Measurements from ENCODE around the gene TCF25.

The TCF25 gene

GRCh38 chr16:89917773-89918452 is 44.5 kb downstream of the TCF25 start:
- TF ChIP-seq, protein P1, sequence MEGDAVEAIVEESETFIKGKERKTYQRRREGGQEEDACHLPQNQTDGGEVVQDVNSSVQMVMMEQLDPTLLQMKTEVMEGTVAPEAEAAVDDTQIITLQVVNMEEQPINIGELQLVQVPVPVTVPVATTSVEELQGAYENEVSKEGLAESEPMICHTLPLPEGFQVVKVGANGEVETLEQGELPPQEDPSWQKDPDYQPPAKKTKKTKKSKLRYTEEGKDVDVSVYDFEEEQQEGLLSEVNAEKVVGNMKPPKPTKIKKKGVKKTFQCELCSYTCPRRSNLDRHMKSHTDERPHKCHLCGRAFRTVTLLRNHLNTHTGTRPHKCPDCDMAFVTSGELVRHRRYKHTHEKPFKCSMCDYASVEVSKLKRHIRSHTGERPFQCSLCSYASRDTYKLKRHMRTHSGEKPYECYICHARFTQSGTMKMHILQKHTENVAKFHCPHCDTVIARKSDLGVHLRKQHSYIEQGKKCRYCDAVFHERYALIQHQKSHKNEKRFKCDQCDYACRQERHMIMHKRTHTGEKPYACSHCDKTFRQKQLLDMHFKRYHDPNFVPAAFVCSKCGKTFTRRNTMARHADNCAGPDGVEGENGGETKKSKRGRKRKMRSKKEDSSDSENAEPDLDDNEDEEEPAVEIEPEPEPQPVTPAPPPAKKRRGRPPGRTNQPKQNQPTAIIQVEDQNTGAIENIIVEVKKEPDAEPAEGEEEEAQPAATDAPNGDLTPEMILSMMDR (IDR thresholded peaks at IDR 0.05; ENCODE audit: low read depth, low read length): no peak
- peak overlapping the region; percentile 51 for H3K4me3 ChIP-seq (ENCODE audit: low read depth, low read length)

DNA sequence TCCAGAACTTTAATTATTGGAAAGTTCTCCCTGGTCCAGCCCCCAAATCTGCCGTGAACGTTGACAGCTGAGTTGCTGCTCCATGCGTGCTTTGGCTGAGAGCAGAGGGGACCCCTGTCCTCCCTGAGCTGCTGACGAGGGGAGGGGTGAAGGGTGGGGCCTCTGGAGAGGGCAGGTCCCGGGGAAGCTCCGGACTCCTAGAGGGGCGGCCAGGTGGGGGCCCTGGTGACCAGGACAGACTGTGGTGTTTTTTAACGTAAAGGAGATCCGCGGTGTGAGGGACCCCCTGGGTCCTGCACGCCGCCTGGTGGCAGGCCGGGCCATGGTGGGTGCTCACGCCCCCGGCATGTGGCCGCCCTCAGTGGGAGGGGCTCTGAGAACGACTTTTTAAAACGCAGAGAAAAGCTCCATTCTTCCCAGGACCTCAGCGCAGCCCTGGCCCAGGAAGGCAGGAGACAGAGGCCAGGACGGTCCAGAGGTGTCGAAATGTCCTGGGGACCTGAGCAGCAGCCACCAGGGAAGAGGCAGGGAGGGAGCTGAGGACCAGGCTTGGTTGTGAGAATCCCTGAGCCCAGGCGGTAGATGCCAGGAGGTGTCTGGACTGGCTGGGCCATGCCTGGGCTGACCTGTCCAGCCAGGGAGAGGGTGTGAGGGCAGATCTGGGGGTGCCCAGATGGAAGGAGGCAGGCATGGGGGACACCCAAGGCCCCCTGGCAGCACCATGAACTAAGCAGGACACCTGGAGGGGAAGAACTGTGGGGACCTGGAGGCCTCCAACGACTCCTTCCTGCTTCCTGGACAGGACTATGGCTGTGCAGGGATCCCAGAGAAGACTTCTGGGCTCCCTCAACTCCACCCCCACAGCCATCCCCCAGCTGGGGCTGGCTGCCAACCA is 45.3 kb downstream of the TCF25 start, which contains the start of gene MC1R:
MC1R (plus strand) TSS at position 410 of the 895 bp plus-strand sequence; CDS start at position 807, 397 bp downstream.
- peak within 1 kb of the TSS; percentile 51 for H3K4me3 ChIP-seq (ENCODE audit: low read depth, low read length)
- TF ChIP-seq, protein P1 (IDR thresholded peaks at IDR 0.05; ENCODE audit: low read depth, low read length): peak; percentile 53

DNA sequence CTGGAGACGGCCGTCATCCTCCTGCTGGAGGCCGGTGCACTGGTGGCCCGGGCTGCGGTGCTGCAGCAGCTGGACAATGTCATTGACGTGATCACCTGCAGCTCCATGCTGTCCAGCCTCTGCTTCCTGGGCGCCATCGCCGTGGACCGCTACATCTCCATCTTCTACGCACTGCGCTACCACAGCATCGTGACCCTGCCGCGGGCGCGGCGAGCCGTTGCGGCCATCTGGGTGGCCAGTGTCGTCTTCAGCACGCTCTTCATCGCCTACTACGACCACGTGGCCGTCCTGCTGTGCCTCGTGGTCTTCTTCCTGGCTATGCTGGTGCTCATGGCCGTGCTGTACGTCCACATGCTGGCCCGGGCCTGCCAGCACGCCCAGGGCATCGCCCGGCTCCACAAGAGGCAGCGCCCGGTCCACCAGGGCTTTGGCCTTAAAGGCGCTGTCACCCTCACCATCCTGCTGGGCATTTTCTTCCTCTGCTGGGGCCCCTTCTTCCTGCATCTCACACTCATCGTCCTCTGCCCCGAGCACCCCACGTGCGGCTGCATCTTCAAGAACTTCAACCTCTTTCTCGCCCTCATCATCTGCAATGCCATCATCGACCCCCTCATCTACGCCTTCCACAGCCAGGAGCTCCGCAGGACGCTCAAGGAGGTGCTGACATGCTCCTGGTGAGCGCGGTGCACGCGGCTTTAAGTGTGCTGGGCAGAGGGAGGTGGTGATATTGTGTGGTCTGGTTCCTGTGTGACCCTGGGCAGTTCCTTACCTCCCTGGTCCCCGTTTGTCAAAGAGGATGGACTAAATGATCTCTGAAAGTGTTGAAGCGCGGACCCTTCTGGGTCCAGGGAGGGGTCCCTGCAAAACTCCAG is 46.4 kb downstream of the TCF25 start:
- no peak overlapping the region for H3K4me3 ChIP-seq (ENCODE audit: low read depth, low read length)
- TF ChIP-seq, protein P1 (IDR thresholded peaks at IDR 0.05; ENCODE audit: low read depth, low read length): no peak

- no peak overlapping the region for H3K4me3 ChIP-seq (ENCODE audit: low read depth, low read length)
- TF ChIP-seq, protein P1 (IDR thresholded peaks at IDR 0.05; ENCODE audit: low read depth, low read length): no peak
These were observed 47.3 kb downstream of the TCF25 start for GRCh38 chr16:89920723-89921122.

GRCh38 chr16:89921131-89921701 is 47.8 kb downstream of the TCF25 start:
- TF ChIP-seq, protein P1 (IDR thresholded peaks at IDR 0.05; ENCODE audit: low read depth, low read length): no peak
- peak overlapping the region; percentile 78 for H3K4me3 ChIP-seq (ENCODE audit: low read depth, low read length)

DNA sequence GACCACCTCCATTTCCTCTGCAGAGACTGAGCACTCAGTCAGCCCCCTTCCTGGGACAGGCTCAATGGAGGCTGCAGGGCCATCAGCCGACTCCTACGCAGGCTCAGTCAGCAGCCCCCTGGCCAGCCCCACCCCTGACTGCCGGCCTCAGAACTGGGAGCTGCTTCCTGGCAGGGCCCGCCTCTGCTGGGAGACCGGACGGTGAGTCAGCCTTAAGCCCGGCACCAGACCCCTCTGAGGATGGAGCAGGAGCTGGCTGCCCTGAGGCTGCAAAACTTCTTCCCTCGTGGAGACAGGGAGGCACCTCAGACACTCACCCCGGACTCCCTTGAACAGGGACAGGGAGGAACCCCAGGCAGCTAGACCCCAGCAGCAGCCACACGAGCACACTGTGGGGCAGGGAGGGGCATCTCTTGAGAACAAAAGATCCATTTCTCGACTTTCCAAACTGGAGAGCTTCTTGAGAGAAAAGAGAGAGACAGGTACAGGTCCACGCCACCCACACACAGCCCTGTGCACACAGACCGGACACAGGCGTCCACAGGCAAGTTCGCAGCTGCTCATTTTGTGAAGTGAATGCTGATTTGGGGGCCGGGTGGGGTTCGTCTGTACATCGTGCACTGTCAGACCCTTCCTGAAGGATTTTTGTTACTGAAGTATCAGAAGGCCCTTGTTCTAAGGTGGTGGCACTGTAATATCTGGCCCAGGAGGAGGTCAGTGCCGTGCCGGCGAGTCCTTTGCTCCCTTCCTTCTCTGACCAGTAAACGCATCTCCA is 48.5 kb downstream of the TCF25 start:
- TF ChIP-seq, protein P1 (IDR thresholded peaks at IDR 0.05; ENCODE audit: low read depth, low read length): no peak
- peak overlapping the region; percentile 78 for H3K4me3 ChIP-seq (ENCODE audit: low read depth, low read length)
